CD4-positive, alpha-beta T cell (primary cell): ENCODE measurements around the gene SHISA7. TPM values are rescaled to one million over a fixed set of nuclear protein-coding genes. Genes with fewer than 3 reads are reported as not detected.

Experiments
- ATAC-seq: fragments of 200-7000 bp; cut with Tn5 transposase; one replicate; pipeline ENCODE4 v1.10.0; 2022; ENCODE audit warnings: mild to moderate bottlenecking; ENCODE audit not compliant: poor library complexity
- CTCF ChIA-PET: fragments of 350-600 bp; sonication (Branson Sonifier 250); formaldehyde crosslinking; loops from one replicate; lab custom pipeline; 2021; ENCODE audit warnings: antibody characterized with exemption, inconsistent platforms; lab: Charles Lee
- POLR2A ChIA-PET: fragments of 350-600 bp; sonication (Branson Sonifier 250); formaldehyde crosslinking; loops from one replicate; lab custom pipeline; 2021; ENCODE audit warnings: antibody characterized with exemption, inconsistent platforms; lab: Charles Lee
- DNase-seq, 14 experiments: peaks; one replicate each; pipeline ENCODE4 v3.0.0-alpha.2; 2013 to 2020; ENCODE audit warnings: mixed read lengths in 2 of 14
- H3K27ac ChIP-seq, 2 donors: one replicate each; pipeline versions ENCODE4 v1.5.1 to v1.7.0; 2013; ENCODE audit warnings: low read length in 2 of 2, low read depth in 1 of 2, mild to moderate bottlenecking in 1 of 2
- H3K27me3 ChIP-seq, 2 experiments: 1 replicate in 1 of 2; 2 replicates in 1 of 2; pipeline versions ENCODE4 v1.6.1 to v1.7.0; 2013; ENCODE audit warnings: low read length in 2 of 2, control low read depth in 1 of 2, mild to moderate bottlenecking in 1 of 2, moderate library complexity in 1 of 2; ENCODE audit not compliant: insufficient read depth in 2 of 2, control insufficient read depth in 1 of 2
- H3K36me3 ChIP-seq: one replicate; pipeline ENCODE4 v1.6.1; 2013; ENCODE audit warnings: low read length, control low read depth; ENCODE audit not compliant: insufficient read depth
- H3K4me1 ChIP-seq: one replicate; pipeline ENCODE4 v1.6.1; 2013; ENCODE audit warnings: low read length, control low read depth; ENCODE audit not compliant: insufficient read depth
- H3K4me3 ChIP-seq: one replicate; pipeline ENCODE4 v1.5.1; 2013; ENCODE audit warnings: mild to moderate bottlenecking, low read length, moderate library complexity
- H3K9me3 ChIP-seq, 2 experiments: 1 replicate in 1 of 2; 2 replicates in 1 of 2; pipeline versions ENCODE4 v1.6.1 to v1.7.0; 2013; ENCODE audit warnings: low read length in 2 of 2, mild to moderate bottlenecking in 2 of 2, control low read depth in 1 of 2, moderate library complexity in 1 of 2; ENCODE audit not compliant: control insufficient read depth in 1 of 2, insufficient read depth in 1 of 2
- H3K27ac Mint-ChIP-seq: one replicate; pipeline ENCODE4 v1.8.0; 2020; ENCODE audit warnings: mixed read lengths
- H3K27me3 Mint-ChIP-seq: one replicate; pipeline ENCODE4 v1.8.0; 2021; ENCODE audit warnings: mixed read lengths
- H3K36me3 Mint-ChIP-seq: one replicate; pipeline ENCODE4 v1.8.0; 2021; ENCODE audit warnings: low read depth, mixed read lengths
- H3K4me1 Mint-ChIP-seq: one replicate; pipeline ENCODE4 v1.8.0; 2021; ENCODE audit warnings: low read depth, mixed read lengths
- H3K4me3 Mint-ChIP-seq: one replicate; pipeline ENCODE4 v1.8.0; 2020; ENCODE audit warnings: mild to moderate bottlenecking, mixed read lengths
- H3K9me3 Mint-ChIP-seq: one replicate; pipeline ENCODE4 v1.8.0; 2020; ENCODE audit warnings: mixed read lengths
- CTCF ChIP-seq: fragments of 200-600 bp; IDR thresholded peaks from one replicate; pipeline ENCODE4 v1.8.0; 2022; ENCODE audit warnings: antibody characterized with exemption, mild to moderate bottlenecking
- intact Hi-C, 2 experiments: fragments of 100-400 bp; cut with DNase I in 1 of 2; cut with micrococcal nuclease in 1 of 2; formaldehyde crosslinking; loops; one replicate each; pipeline versions ENCODE4 v1.15.1 to v1.9.0; 2023 to 2025; cut with DNase I, micrococcal nuclease
- total RNA-seq, 174 experiments: library from RNA in 2 of 174; stranded (reverse) in 2 of 174; gene quantifications; one replicate each; pipeline ENCODE4 v1.2.3 and lab custom pipeline; 2021 to 2026

Gene SHISA7
- total RNA-seq, 2 experiments from 2014 or later, result not detected

- H3K27me3 ChIP-seq, result no peaks in the 10 kb centered on the region
- peaks cover 73% of the 10 kb centered on the region for H3K4me1 ChIP-seq
- ATAC-seq, result peak; percentile 78
- H3K36me3 Mint-ChIP-seq, result peaks cover 57% of the 10 kb centered on the region
- H3K27me3 Mint-ChIP-seq, result no peaks in the 10 kb centered on the region
- H3K9me3 ChIP-seq, result no peaks in the 10 kb centered on the region
- peaks cover 42% of the 10 kb centered on the region for H3K36me3 ChIP-seq
- intact Hi-C loops, result loop anchor here (1.0 to 5.0 kb wide), 7 partner anchors 20 to 256 kb away; partner anchors contain the start of genes KMT5C (in 2 of the 2), COX6B2 (in 1 of the 2), ISOC2 (in 1 of the 2) and PPP6R1 (in 1 of the 2)
- peak within 1 kb of the TSS; percentile 100 for H3K4me3 Mint-ChIP-seq
- H3K27ac Mint-ChIP-seq, result peak within 1 kb of the TSS; percentile 97
- CTCF ChIA-PET, result no interaction called here
- H3K27ac ChIP-seq, result peak within 1 kb of the TSS; percentile 72 to 96
- POLR2A ChIA-PET, result interaction anchor here (1.6 to 5.4 kb wide), 5 partner anchors 14 to 126 kb away, joined by 4 to 45 read pairs (median 10); partner anchors contain the start of genes KMT5C, PPP6R1 and UBE2S
- peak; percentile 96 to 99 (median 98) for DNase-seq
- H3K4me3 ChIP-seq, result peak within 1 kb of the TSS; percentile 99
- no peak for TF ChIP-seq CTCF
- no peaks in the 10 kb centered on the region for H3K9me3 Mint-ChIP-seq
- H3K4me1 Mint-ChIP-seq, result peaks cover 82% of the 10 kb centered on the region
Observed at GRCh38 chr19:55385724-55386492, 57.2 kb downstream of the SHISA7 start, which contains the start of gene RPL28. TSS of gene RPL28 (plus strand) at chr19:55385932. CDS start at chr19:55386358, 426 bp downstream.

GRCh38 chr19:55384920-55385723 is 58.0 kb downstream of the SHISA7 start:
- DNase-seq, result peak; percentile 91 to 98 (median 96)
- Mint-ChIP-seq H3K4me3 (peak overlapping the region; percentile 100), H3K27ac (peak overlapping the region; percentile 97), H3K36me3 (peaks cover 50% of the 10 kb centered on the region), H3K27me3 (no peaks in the 10 kb centered on the region), H3K4me1 (peaks cover 76% of the 10 kb centered on the region), H3K9me3 (no peaks in the 10 kb centered on the region)
- H3K27ac ChIP-seq, result peak overlapping the region; percentile 72 to 96
- ChIA-PET CTCF (interaction anchor here (1.3 to 2.7 kb wide), 6 partner anchors 46 to 131 kb away, joined by 4 to 31 read pairs (median 7); partner anchors contain the start of genes HSPBP1 and KMT5C), POLR2A (interaction anchor here (0.8 to 5.4 kb wide), 14 partner anchors 15 to 269 kb away, joined by 3 to 45 read pairs (median 7); partner anchors contain the start of genes HSPBP1, KMT5C, PPP6R1 and SYT5)
- peak; percentile 78 for ATAC-seq
- H3K36me3 ChIP-seq, result peaks cover 35% of the 10 kb centered on the region
- intact Hi-C loops, result loop anchor here (1.0 to 5.0 kb wide), 6 partner anchors 24 to 257 kb away; partner anchors contain the start of genes KMT5C (in 2 of the 2), COX6B2 (in 1 of the 2), PPP6R1 (in 1 of the 2) and ZNF580 (in 1 of the 2)
- H3K27me3 ChIP-seq, result no peaks in the 10 kb centered on the region
- no peak for TF ChIP-seq CTCF
- H3K4me3 ChIP-seq, result peak overlapping the region; percentile 99
- H3K9me3 ChIP-seq, result no peaks in the 10 kb centered on the region
- peaks cover 67% of the 10 kb centered on the region for H3K4me1 ChIP-seq
